ENCODE measurements around the gene KIAA1217.

- TF ChIP-seq CTCF (IDR thresholded peaks at IDR 0.05; ENCODE audit: insufficient read depth, low read length, poor library complexity, severe bottlenecking): no peak
- no peak for TF ChIP-seq EZH2phosphoT487 (conservative IDR thresholded peaks at IDR 0.05; ENCODE audit: low read length)
Observed at GRCh38 chr10:24257588-24257987, 48.6 kb downstream of the KIAA1217 start.
